Endothelial cell of umbilical vein (primary cell): Measurements from ENCODE around the gene BARX1. TPM values are rescaled to one million over a fixed set of nuclear protein-coding genes. Genes with fewer than 3 reads are reported as not detected.

Source experiments
- BruUV-seq: library from RNA; stranded (reverse); fragments of 400-500 nt; replicated peaks from 2 replicates; lab custom pipeline; 2021; lab: Mats Ljungman, UMichigan
- CTCF ChIA-PET: fragments of 300-600, 350-600 bp; sonication (Branson Sonifier 250); formaldehyde crosslinking; loops from one replicate; lab custom pipeline; 2021; ENCODE audit warnings: antibody characterized with exemption, inconsistent platforms; lab: Charles Lee
- POLR2A ChIA-PET: fragments of 300-600, 350-600 bp; sonication (Branson Sonifier 250); formaldehyde crosslinking; loops from one replicate; lab custom pipeline; 2021; ENCODE audit warnings: antibody characterized with exemption, inconsistent platforms; lab: Charles Lee
- DNase-seq: peaks from one replicate; pipeline ENCODE4 v3.0.0-alpha.2; 2011; ENCODE audit warnings: low read depth, low spot score
- FAIRE-seq: peaks from 2 replicates; lab custom pipeline; 2011; peaks lifted over from hg19 to GRCh38; lab: Jason Lieb, UNC
- H2AFZ ChIP-seq: 2 replicates; pipeline ENCODE4 v1.6.0; 2012; ENCODE audit warnings: low read depth, low read length, control low read depth, inconsistent platforms
- H3K27ac ChIP-seq: 2 replicates; pipeline ENCODE4 v1.5.1; 2011; ENCODE audit warnings: low read depth, mild to moderate bottlenecking, control low read depth, low read length, moderate library complexity; ENCODE audit not compliant: insufficient read depth
- H3K27me3 ChIP-seq, 2 experiments: 2 replicates each; pipeline versions ENCODE4 v1.6.0 to v1.6.1; 2011; ENCODE audit warnings: low read length in 2 of 2, mixed read lengths in 1 of 2; ENCODE audit not compliant: control insufficient read depth in 2 of 2, insufficient read depth in 2 of 2
- H3K36me3 ChIP-seq, 2 experiments: 2 replicates in 1 of 2; 3 replicates in 1 of 2; pipeline ENCODE4 v1.5.1; 2011; ENCODE audit warnings: low read length in 2 of 2, mild to moderate bottlenecking in 1 of 2, moderate library complexity in 1 of 2; ENCODE audit not compliant: control insufficient read depth in 2 of 2, insufficient read depth in 2 of 2; ENCODE audit errors: extremely low read depth in 1 of 2
- H3K4me1 ChIP-seq: 3 replicates; pipeline ENCODE4 v1.5.1; 2011; ENCODE audit warnings: mild to moderate bottlenecking, low read length; ENCODE audit not compliant: control insufficient read depth, insufficient read depth; ENCODE audit errors: extremely low read depth
- H3K4me2 ChIP-seq: 2 replicates; pipeline ENCODE4 v1.6.1; 2011; ENCODE audit warnings: low read length, control low read depth, mixed read lengths; ENCODE audit not compliant: insufficient read depth
- H3K4me3 ChIP-seq, 3 experiments: fragments of 200-600 bp in 1 of 3; sonication (generic), shearing (Covaris generic) in 1 of 3; replicated peaks in 1 of 3; 2 replicates each; pipeline ENCODE4 v1.5.1; 2011 to 2016; ENCODE audit warnings: control low read depth in 3 of 3, low read length in 3 of 3, mild to moderate bottlenecking in 2 of 3, inconsistent platforms in 1 of 3, low read depth in 1 of 3, moderate library complexity in 1 of 3; ENCODE audit not compliant: insufficient read depth in 1 of 3
- H3K79me2 ChIP-seq: 2 replicates; pipeline ENCODE4 v1.6.0; 2012; ENCODE audit warnings: low read length, inconsistent platforms; ENCODE audit not compliant: control insufficient read depth, insufficient read depth
- H3K9ac ChIP-seq: replicated peaks from 2 replicates; pipeline ENCODE3; 2011; ENCODE audit warnings: low read length, control low read depth; ENCODE audit not compliant: insufficient read depth; ENCODE audit errors: extremely low read depth
- H3K9me1 ChIP-seq: replicated peaks from 3 replicates; pipeline ENCODE4 v1.6.0; 2011; ENCODE audit warnings: mild to moderate bottlenecking, low read length; ENCODE audit not compliant: control insufficient read depth, insufficient read depth; ENCODE audit errors: extremely low read depth
- H3K9me3 ChIP-seq: replicated peaks from 2 replicates; pipeline ENCODE4 v1.5.1; 2012; ENCODE audit warnings: low read length, inconsistent platforms; ENCODE audit not compliant: control insufficient read depth, insufficient read depth
- H4K20me1 ChIP-seq: replicated peaks from 2 replicates; pipeline ENCODE3; 2011; ENCODE audit warnings: mild to moderate bottlenecking, low read length; ENCODE audit not compliant: control insufficient read depth, insufficient read depth; ENCODE audit errors: extremely low read depth
- EZH2 ChIP-seq: IDR thresholded peaks from 2 replicates; pipeline ENCODE4 v1.6.1; 2012; ENCODE audit warnings: borderline replicate concordance, low read depth, mild to moderate bottlenecking, moderate library complexity, low read length, inconsistent platforms; ENCODE audit not compliant: severe bottlenecking
- GATA2 ChIP-seq: IDR thresholded peaks from 2 replicates; pipeline ENCODE4 v1.7.0; 2011; ENCODE audit warnings: low read depth, mild to moderate bottlenecking, moderate library complexity, mixed read lengths, low read length; ENCODE audit not compliant: insufficient read length, insufficient read depth
- JUN ChIP-seq: IDR thresholded peaks from 2 replicates; pipeline ENCODE4 v1.6.1; 2011; ENCODE audit warnings: borderline replicate concordance, low read depth; ENCODE audit not compliant: insufficient read length, insufficient read depth
- dilution Hi-C: fragments of 300-500 bp; cut with MboI; formaldehyde crosslinking; loops from one replicate; pipeline ENCODE4 v1.15.0; 2019; ENCODE audit warnings: low sequenced_read_pairs; ENCODE audit not compliant: extremely low pct_ligation_motif_present
- intact Hi-C: fragments of 100-400 bp; cut with micrococcal nuclease; formaldehyde crosslinking; loops from one replicate; pipeline ENCODE4 v1.10.0; 2022
- polyA plus RNA-seq, 4 experiments: library from polyadenylated mRNA; depleted of rRNA in 3 of 4; stranded (reverse) in 3 of 4; unstranded in 1 of 4; fragments of >200 nt; gene quantifications; 2 replicates each; pipeline versions ENCODE4 v1.2.1 to v1.2.3, GENCODE V29; 2011 to 2012; ENCODE audit warnings: missing spikeins in 1 of 4
- total RNA-seq: library from RNA; stranded (reverse); gene quantifications from 2 replicates; pipeline ENCODE4 v1.2.3, GENCODE V29; 2021

BARX1 gene
- total and polyA plus RNA-seq, 2 donors (not counting 3 experiments of a cell fraction or from before 2014, with no cell fraction given): not detected

DNA sequence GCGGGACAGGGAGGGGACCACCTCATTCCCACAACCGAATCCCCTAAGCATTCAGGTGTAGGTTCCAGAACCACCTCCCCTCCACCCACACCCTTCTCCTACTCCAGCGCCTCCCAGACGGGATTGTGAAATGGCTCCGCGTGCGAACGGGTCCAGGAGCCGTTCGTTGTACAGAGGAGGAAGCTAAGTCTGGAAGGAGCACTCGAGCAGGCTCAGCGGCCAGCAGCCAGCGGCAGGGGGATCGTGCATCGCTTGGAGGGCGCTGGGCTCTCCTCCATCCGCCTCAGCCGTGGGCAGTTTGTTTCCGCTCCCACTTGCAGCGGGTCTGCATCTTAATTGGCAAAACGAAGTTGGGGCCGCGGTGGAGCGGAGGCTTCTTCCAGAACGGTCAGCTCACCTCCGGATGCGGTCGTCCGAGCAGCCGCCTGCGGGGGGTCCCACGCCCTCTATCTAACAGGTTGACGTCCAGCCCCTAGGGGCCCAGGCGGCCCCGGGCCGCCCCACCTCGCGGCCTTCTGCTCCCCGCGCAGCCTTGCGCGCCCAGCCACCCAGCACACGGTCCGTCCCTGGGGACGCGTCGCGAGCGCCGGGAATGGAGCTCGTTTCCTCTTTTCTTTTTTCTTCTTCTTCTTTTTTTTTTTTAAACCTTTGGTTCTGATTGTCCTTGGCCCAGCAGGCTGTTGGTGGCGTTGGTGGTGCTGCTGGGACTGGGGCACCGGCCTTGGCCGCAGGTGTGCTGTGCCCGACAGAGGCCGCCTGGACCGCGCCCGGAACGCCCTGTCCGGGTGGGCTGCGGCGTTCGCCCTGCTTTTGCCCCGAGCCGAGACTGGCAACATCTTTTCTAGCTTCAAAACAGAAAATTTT lies 3.9 kb upstream of the BARX1 start:
- no TSS peak for BruUV-seq
- Histone ChIP-seq H2AFZ (no peak overlapping the region), H3K4me1 (no peaks in the 10 kb centered on the region), H3K27me3 (peaks cover 71 to 76% of the 10 kb centered on the region in 2 experiments), H3K4me3 (no peak overlapping the region), H3K9me3 (no peaks in the 10 kb centered on the region), H3K9me1 (no peaks in the 10 kb centered on the region), H4K20me1 (no peaks in the 10 kb centered on the region), H3K27ac (no peak overlapping the region), H3K9ac (no peak overlapping the region), H3K79me2 (no peaks in the 10 kb centered on the region), H3K36me3 (no peaks in the 10 kb centered on the region), H3K4me2 (no peak overlapping the region)
- ChIA-PET CTCF (interaction anchor here (0.7 to 8.0 kb wide), 5 partner anchors 9 to 277 kb away, joined by 3 to 154 read pairs (median 3); no protein-coding TSS in a partner anchor), POLR2A (no interaction called here)
- dilution Hi-C loops (no loop called here), intact Hi-C loops (no loop called here)
- TF ChIP-seq GATA2: no peak
- TF ChIP-seq EZH2: peak; percentile 86
- DNase-seq (peak; percentile 7), FAIRE-seq (no peak)

DNA sequence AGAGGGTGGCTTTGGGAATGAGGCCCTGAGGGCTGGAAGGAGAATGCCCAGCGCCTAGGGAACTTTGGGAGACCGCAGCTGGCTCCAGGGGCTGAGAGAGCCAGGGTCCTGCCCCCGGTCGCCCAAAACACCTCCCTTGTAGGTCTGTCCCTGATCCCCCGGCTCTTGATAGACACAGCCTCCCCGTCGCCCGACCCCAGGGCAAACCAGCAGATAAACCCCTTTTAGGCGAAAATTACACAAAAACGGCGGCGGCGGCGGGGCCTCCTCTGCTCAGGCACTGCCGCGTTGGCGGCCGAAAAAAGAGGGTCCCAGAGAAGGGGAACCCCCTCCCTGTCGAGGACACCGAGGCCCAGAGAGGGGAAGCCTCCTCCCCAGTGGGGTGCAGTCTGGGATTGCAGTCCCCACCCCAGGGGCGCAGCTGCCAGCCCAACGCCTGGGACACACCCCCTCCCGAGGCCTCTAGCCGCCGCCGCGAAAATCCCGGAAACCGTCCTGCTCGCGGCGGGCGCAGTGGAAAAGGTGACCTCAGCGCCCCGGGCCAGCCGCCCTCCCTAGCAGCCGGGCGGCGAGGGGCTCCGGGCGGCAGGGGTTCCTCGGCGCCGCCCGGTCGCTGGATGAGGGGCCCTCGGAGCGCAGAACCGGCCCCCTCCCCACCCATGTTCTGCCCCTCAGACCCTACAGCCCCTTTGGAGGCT lies 3.1 kb upstream of the BARX1 start:
- Histone ChIP-seq H2AFZ (no peak overlapping the region), H3K4me3 (no peak overlapping the region), H3K9me1 (no peaks in the 10 kb centered on the region), H3K9me3 (no peaks in the 10 kb centered on the region), H3K27ac (no peak overlapping the region), H3K36me3 (no peaks in the 10 kb centered on the region), H3K4me2 (no peak overlapping the region), H3K9ac (no peak overlapping the region), H3K4me1 (no peaks in the 10 kb centered on the region), H4K20me1 (no peaks in the 10 kb centered on the region), H3K79me2 (no peaks in the 10 kb centered on the region), H3K27me3 (peaks cover 79 to 83% of the 10 kb centered on the region in 2 experiments)
- DNase-seq (no peak), FAIRE-seq (no peak)
- intact Hi-C loops (no loop called here), dilution Hi-C loops (no loop called here)
- POLR2A ChIA-PET: no interaction called here
- no TSS peak for BruUV-seq
- peak; percentile 16 for TF ChIP-seq EZH2
- TF ChIP-seq JUN: no peak
- CTCF ChIA-PET: interaction anchor here (0.7 to 8.0 kb wide), 5 partner anchors 8 to 276 kb away, joined by 3 to 154 read pairs (median 3); no protein-coding TSS in a partner anchor
